DMS53 treated with DMSO at 0.1 percent for 48 hours (cell line): Measurements from ENCODE around the gene CACNA1C.

ENCODE experiments used
- DNase-seq: peaks from one replicate; lab custom pipeline; 2025; ENCODE audit not compliant: unreplicated experiment; lab: John Stamatoyannopoulos, UW

The CACNA1C gene

GRCh38 chr12:2137711-2138110 lies 84.9 kb downstream of the CACNA1C start:
- DNase-seq, result no peak

DNA sequence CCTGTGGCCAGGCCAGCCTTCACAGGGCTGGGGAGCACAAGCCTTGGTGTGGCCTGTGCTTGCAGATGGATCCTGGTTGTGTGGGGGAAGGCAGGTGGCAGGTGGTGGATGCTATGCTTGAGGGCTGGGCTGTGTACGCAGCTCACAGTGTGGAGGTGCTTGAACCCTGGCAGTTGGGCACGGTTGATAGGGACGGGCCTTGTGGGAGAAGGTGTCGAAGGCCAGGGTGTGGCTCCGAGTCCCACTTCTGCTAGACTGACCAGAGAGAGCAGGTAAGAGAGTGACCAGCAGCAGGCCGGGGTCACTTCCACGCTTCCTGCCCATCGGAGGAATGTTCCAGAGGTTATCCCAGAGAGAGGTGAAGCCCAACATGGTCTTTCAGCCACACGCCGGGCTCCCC lies 85.5 kb downstream of the CACNA1C start:
- no peak for DNase-seq

- no peak for DNase-seq
These were observed 86.1 kb downstream of the CACNA1C start for GRCh38 chr12:2138871-2139308.

DNA sequence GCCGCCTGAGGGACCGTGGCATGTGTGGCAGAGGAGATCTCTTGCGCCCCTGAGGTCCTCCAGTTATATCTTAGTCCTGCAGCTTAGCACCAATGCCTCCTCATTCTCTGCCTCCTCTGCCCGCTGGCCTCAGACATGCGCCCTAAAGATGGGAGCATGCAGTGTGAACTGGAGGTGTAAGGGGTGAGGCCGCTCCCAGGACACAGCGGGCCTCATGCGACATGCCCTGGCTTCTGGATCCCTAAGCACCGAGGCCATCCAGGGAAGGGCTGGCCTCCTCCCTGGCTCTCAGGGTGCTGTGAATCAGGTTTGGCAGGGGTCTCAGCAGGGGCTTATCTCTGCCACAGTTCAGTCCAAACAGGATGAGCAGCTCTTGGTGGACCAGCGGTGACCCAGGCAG lies 86.9 kb downstream of the CACNA1C start:
- no peak for DNase-seq

DNA sequence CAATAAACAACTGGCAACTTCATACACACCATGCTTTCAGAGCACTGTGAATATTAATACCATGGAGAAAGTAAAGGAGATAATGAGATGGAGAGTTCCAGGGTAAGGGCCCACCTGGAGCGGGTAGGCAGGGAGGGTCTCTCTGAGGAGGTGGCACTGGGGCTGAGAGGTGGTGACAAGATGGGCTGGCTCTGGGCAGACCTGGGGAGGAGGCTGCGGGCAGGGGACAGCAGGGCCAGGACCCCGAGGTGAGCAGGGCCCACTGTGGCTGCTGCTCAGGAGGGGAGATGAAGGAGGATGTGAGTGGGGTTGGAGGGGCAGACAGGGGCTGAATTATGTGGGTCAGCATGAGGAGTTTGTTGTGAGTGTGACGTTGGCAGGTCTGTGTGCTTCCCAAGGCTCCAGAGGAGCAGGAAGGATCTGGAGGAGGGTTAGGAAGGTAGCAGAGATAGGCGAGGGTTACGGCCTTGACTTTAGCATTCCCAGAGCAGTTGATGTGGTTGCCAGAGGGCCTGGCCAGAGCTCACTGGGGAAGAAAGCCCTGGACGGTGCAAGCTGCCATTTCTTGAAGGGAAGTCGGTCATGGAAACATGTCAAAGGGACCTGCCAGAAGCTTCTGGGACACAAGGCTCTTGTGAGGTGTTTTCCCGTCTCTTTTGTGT lies 88.2 kb downstream of the CACNA1C start:
- DNase-seq, result no peak

GRCh38 chr12:2142068-2142467 lies 89.3 kb downstream of the CACNA1C start:
- no peak for DNase-seq

DNA sequence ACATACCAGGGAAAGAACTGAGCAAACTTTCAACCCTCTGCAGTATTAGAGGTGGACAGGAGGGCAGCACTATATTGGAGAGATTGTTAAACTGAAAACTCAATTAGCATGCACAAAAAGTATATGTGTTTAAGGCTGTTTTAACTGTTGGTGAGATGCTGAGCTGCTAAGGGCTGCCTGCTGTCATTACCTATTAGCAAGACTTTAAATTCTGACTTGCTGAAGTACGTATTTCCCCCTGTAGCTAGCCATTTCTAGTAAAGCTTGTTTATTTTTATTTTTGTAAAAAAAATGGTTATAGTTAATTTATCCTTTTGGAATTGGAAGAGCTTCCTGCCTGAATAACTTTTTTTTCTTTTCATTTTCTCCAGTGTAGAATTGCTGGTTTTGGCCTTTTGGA lies 92.2 kb downstream of the CACNA1C start:
- DNase-seq, result no peak

DNA sequence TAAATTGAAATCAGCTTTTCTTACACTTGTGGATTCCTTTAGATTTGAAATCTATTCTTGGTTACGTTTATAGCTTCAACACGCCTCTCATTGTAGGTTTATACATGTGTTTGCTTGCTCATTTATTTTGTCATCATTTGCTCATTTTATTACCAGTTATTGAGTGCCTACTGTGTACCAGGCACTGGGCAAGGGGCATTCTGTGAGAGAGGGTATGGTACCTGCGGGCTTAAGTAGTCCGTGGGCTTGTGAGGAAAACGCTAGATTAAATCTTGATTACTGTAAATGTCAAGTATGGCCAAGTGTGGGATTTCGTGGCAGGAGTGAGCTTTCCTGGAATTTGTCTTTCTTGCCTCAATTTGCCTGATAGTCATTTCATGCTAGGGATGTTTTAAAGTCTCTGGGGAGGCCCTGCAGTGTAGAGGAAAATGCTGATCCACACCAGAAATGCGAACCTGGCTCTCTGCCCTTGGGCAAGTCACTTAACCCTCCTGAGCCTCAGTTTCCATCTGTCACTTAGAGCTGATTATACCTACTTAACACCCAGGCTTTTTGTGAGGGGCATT lies 92.7 kb downstream of the CACNA1C start:
- no peak for DNase-seq

DNA sequence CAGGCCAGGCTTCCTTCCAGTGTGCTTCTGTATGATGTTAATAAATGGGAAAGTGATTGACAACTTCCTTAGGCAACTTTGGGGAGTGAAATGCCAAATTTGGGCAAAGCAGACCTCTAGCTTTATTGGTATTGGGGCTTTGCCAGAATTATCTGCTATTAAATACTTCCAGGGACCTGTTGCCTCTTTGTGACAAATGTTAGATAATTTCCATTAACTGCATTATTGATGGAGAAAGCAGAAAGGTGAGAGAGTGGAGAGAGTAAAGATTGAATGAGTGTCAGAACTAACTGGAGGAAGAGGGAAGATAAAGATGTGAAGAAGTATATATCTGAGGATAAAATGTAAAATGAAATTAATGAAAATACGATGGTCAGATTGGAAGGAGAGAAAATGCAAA lies 94.5 kb downstream of the CACNA1C start:
- no peak for DNase-seq

DNA sequence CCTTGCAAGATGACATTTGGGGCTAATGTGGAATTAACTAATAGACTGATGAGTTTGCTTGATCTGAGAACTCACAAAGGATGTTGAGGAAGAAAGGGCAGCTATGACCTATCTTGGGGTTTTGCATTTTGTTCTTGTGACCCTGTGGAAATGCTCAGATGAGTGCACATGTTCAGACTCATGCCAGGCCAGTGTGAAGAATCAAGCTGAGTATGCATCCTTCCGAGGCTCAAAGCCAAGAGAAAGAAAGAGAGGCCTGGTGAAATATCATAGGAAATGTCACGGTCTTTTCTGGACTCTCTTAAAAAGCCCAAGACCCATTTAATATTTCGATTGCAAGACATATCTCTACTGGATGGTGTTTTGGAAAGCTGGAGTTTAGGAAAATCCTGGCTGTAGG lies 96.3 kb downstream of the CACNA1C start:
- no peak for DNase-seq

- DNase-seq, result no peak
These were observed 98.0 kb downstream of the CACNA1C start for GRCh38 chr12:2150833-2151232.

- DNase-seq, result no peak
These were observed 98.6 kb downstream of the CACNA1C start for GRCh38 chr12:2151391-2151790.

DNA sequence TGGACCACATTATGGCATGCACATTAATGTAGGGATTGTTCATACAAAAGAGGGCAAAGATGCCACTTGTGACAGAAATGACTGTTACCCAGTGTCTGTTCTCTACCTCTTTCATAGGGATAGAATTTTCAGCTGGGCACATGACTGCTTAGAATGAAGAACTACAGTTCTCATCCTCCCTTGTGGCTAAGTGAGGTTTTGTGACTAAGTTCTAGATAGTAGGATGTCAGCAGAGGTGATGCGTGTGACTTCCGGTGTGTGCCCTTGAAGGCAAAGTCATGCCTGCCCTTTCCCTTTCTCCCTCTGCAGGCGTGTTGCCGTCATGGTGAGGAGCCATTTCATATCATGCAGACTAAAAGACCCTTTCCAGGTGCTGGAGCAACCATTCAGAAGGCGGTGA lies 99.3 kb downstream of the CACNA1C start:
- DNase-seq, result no peak

DNA sequence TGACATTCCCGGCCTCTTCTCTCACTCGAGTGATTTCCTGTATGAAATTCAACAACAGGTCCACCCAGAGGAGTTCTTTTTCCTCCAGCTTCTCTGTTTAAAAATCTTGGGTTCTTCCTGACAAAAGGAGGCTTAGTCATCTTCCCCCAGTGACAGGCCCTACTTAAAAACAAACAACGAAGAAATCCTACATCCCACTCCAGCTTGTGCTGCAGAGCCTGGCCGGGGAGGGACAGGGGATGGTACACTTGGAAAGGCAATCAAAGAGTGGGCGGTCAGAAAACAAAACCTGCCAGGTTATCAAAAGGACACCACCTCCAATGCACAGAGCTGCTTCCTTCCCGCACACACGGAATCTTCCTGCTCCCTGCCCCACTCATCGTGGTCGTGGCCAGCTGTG lies 101.3 kb downstream of the CACNA1C start:
- DNase-seq, result no peak

DNA sequence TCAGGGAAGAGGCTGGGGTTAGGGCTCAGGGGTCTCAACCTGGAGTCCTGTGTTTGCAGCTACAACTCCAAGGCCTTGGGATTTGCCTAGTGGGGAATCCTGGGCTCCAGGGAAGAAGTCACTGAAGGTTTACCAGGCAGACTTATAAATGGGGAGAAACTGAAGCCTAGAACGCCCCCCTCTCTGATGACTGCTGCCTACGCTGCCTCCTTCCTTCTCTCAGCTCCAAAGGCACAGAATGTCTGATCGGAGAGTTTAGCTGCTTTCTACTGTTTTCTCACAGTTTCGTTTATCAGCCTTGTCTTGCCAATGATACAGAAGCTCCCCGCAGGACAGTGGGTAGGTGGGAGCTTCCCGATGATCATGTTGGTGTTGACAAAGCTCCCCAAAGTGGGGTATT lies 101.7 kb downstream of the CACNA1C start:
- no peak for DNase-seq

DNA sequence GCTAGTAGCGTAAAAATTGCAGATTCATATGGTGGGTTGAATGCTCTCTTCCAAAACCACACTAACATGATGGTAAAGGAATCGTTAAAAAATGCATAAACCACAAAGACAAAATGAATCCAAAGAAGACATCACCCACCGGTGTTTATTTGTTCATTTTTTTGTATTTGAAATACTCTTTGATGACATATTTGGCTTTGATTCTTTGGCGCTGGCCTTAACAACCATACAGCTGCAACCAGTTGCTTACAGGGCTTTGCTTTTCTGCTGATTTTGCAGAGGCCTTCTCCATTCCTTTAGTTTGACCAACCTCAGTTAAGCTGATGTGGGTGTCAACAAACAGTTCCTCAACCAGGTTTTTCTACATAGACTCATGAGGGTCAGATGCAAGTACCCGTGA lies 103.5 kb downstream of the CACNA1C start:
- no peak for DNase-seq

DNA sequence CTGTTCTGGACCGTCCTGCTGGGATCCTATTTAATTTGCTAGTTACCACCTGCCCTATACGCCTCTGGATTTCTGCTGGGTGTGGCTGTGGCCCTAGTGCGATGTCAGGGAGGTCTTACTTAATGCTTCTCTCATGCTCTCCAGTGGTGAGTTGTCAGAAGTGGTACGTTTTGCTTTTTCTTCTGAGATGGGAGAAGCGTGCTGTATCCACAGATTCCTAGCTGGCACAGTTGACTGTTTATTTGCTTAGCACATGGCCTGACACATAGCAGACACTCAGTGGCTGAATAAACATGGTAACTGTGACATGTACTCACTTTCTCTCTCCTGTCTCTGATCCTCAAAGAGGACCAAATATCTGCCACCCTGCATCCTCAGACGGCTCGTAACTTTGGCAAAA lies 107.3 kb downstream of the CACNA1C start:
- DNase-seq, result peak; percentile 19

DNA sequence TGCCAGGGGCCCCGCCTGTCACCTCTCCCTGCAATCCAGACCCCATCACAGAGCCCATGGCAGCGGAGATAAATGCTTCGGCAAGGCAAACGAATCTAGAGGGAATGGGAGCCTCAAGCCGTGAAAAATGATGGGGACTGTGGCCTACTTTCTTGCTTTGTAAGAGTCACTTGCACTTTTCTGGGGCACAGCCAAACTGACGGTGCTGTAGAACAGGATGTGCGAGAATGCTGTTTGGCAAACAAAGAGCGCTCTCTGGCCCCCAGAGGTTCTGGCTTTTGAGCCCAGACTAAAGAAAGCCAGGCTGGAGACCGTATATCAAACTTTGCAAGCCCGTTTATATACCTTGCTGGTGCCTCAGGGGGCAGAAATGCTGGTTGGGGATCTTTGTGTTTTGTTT lies 108.7 kb downstream of the CACNA1C start:
- no peak for DNase-seq

- no peak for DNase-seq
These were observed 110.6 kb downstream of the CACNA1C start for GRCh38 chr12:2163177-2163941.

DNA sequence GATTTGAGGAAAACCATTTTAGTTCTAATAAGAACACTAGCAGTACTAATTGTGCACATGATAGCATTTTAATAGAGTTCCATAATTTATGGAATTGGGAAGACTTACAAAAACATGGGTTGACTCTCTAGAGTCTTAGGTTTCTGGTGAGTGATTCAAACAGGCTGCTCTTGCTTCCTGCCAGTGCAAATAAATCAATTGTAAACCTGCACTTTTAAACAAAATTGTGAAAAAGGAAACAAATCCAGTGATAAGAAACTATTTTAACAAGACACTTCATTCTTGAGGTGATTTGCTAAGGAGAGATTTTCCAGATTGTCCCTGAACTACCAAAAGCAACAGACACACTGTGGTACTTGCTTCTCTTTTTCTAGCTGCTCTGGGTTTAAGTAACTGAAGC lies 112.2 kb downstream of the CACNA1C start:
- DNase-seq, result no peak

GRCh38 chr12:2165927-2166326 lies 113.1 kb downstream of the CACNA1C start:
- no peak for DNase-seq

GRCh38 chr12:2166696-2167095 lies 113.9 kb downstream of the CACNA1C start:
- no peak for DNase-seq
